CD4-positive, alpha-beta T cell treated with Interleukin-12 subunit alpha and Interleukin-12 subunit beta, for 1 hour (primary cell): ENCODE results near the gene AHRR.

ENCODE experiments used
- DNase-seq: peaks from one replicate; pipeline ENCODE4 v3.0.0-alpha.2; 2020

Gene AHRR

DNA sequence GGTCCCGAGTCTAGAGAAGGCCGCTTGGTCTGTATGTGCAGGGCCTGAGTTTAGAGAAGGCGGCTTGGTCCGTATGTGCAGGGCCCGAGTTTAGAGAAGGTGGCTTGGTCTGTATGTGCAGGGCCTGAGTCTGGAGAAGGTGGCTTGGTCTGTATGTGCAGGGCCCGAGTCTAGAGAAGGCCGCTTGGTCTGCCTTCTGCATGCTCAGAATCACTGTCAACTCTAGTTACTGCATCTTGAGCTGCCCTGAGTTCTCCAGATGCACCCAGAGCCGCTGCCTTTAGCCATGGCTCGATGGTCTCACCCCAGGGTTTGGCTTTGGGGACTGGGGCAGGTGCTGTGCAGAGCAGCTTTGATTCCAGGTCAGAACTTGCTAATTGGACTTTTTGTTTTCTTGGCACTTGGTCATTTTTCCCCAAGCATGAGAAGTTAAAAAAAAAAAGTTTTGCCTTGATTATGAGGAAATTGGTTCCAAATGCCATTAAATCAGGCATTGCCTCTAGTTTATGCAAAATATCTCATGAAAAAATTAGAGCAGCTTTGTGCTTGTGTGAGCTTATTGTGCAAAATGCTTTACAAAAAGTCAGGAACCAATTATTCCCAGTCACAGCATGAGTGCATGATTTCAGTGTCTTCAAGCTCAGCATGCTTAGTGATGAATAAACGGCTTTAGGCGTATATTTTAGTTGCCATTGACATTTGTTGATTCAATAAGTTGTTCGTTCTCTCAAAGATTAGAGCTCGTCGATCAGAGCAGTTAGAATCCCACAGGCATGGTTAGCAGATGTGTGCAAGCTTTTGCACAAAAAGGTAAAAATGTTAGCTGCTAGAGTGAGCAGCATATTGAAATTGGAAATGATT, 96.0 kb downstream of the AHRR start:
- DNase-seq, result no peak

DNA sequence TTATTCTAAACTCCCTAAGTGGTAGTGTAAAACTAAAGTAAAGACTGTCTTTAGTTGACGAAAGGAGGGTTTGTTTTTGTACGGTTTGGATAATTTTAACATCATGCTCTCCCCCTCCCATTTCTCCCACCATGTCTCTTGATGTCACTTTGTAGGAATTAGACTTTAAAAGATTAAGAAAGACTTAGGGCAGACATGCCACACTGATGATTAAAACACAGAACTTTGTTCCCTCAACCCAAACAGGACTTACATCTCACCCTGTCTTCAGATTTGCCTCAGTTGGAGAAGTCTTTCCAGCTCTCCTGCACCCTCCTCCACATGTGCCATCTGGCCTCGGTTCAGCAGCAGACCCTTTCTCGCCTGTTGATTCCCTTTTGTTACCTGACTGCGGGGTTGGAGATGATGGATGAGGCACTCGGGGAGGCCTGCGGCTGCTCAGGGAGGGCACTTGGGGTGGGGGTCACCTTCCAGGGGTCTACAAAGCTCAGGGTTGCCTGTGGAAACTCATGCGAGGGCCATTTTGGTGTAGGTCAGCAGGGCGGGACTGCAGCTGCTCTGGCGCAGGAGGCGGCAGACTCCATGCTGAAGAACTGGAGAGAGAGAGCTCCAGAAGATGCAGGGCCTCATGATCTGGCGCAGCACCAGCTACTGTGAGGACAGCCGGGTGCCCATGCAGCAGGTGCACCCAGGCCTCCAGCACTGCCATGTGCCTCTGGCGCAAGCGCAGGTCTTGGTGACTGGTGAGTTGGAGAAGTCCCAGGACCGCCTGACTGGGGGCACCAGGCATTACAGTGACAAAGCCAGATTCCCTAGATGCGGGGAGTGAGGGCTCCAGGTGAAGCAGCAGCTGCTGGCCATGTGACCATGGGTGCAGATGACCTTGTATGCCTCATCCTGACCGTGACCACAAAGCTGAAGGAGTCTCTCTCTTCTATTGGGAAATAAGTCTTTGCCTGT, 96.9 kb downstream of the AHRR start:
- DNase-seq, result no peak

DNA sequence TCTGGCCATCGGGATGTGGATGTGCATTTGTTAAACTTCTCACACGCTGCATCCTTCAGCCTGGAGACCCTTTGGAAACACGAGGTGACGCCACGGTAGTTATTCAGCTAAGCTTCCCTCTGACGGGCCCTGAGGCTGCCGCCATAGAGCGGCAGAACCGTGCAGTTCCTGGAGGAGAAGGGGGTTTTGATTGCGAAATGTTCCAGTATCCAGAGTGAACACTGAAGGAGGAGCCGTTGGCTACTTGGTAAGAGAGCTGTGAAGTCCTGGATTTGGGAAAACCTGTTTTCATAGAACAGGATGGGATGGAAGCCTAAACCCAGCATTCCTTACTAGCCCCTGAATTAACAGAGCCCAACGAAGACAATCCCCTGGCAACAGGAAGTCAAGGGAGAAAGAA, 98.5 kb downstream of the AHRR start:
- no peak for DNase-seq

DNA sequence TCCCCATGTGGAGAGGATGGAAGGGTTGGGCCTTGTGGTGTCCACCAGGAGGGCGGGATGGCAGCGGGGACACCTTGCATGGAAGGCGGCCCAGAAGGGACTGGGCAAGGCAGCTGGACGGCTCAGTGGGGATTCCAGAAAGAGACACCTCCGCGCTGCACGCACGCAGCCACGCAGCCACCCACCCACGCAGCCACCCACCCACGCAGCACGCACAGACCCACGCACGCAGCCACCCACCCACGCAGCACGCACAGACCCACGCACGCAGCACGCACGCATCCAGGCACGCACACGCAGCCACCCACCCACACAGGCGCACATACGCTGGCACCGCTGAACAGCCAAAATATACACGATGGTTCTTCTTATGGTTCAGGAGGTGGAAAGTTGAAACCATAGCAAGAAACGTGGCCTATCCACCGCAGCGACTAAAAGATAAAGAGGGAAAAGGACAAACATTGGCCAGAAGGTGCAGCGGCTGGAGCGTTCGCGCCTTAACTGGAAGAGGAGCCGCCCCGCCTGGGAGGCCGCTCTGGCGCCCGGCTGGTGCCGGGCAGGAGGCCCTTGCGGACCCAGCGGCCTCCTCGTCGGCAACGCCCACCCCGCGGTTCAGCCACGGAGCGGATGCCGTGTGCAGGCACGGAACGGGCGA, 99.2 kb downstream of the AHRR start:
- DNase-seq, result no peak

GRCh38 chr5:421287-421880, 99.9 kb downstream of the AHRR start:
- DNase-seq, result no peak

GRCh38 chr5:421901-422300, 100.4 kb downstream of the AHRR start:
- no peak for DNase-seq

DNA sequence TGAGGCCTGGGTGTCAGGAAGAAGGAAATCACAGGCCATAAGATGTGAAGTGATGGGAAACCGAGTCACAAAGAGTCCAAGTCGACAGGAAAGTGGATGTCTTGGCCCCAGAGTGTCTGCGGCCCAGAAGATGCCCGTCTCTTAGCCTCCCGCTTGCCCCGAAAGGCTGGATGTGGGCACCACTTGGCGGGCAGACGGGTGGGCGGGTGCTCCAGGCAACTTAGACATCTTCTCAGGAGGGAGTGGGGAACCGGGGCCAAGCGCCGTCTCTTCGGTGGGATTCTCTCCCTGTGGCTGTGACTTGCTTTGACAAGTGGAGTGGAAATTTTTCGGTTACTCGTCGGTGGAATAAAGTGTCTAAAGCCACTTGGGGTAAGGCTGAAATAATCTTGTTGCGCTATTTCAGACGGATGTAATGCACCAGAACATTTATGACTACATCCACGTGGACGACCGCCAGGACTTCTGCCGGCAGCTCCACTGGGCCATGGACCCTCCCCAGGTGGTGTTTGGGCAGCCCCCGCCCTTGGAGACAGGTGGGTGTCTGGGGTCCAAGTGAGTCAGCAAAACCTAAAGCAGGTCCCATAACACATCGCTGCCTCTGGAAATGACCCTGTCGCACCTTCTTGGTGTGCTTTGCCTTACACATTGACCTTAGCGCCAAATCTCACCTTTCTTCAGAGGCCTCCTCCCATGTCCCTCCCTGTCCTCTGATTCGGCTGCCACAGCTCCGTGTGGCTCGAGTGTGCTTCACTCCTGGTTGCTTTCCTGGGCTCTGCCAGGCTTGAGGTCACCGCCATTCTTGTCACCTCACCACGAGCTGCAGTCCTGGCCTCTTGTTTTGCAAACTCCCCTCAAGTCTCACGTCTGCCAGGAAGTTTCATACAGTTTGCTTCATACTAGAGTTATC, 101.1 kb downstream of the AHRR start:
- DNase-seq, result no peak

- DNase-seq, result no peak
Measured at GRCh38 chr5:423233-423565, 101.7 kb downstream of the AHRR start.

DNA sequence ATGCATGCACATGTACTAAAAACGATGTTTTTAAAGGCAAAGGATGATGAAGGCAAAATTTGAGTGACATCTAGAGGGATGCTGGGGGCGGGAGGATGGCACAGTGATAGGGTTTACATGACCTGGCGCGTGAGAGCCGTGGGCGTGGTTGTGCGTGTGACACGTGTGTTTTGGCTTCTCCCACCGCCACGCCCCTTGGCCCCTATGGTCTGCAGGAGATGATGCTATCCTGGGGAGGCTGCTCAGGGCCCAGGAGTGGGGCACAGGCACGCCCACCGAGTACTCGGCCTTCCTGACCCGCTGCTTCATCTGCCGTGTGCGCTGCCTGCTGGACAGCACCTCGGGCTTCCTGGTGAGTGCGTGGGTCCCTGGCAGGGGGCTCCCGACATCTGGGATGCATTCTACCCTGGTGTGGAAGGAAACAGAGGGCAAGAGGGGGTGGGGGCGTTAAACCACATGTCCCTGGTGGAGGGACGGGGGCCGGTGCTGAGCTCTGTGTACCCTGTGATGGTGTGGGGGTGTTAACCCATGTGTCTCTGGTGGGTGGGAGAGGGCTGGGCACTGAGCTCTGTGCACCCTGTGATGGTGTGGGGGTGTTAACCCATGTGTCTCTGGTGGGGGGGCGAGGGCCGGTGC, 102.2 kb downstream of the AHRR start:
- DNase-seq, result no peak

GRCh38 chr5:424301-425110, 103.0 kb downstream of the AHRR start:
- no peak for DNase-seq

DNA sequence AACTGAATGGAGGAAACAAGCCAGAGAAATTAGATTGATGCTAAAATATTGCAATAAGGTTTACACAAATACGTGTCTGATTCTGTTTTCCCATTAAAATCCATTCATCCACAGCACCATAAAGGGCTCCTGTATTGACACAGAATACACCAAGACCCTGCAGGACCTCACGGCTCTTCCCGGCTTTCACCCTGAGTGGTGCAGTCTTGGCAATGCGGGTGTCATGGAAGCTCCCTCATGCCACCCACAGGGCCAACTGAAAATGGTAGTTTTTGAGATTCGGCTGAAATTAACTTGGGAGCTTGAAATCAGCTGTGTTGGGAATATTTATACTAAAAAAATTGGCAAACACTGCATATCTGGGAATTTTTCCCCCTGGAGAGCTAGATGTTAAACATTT, 104.2 kb downstream of the AHRR start:
- DNase-seq, result no peak

DNA sequence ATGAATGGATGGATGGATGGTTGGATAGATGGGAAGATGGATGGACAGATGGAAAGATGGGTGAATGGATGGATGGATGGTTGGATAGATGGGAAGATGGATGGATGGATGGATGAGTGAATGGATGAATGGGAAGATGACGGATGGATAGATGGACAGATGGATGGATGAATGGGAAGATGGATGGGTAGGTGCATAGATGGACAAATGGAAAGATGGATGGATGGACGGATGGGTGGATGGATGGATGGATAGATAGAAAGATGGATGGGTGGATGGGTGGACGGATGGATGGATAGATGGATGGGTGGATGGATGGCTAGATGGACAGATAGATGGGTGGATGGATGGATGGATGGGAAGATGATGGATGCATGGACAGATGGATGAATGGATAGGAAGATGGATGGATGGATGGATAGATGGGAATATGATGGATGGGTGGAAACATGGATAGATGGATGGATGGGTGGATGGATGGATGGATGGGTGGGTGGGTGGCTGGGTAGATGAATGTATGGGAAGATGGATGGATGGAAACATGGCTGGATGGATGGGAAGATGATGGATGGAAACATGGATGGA, 105.0 kb downstream of the AHRR start:
- DNase-seq, result no peak

GRCh38 chr5:427415-428087, 106.0 kb downstream of the AHRR start:
- DNase-seq, result no peak

GRCh38 chr5:428219-428618, 106.7 kb downstream of the AHRR start:
- DNase-seq, result no peak

DNA sequence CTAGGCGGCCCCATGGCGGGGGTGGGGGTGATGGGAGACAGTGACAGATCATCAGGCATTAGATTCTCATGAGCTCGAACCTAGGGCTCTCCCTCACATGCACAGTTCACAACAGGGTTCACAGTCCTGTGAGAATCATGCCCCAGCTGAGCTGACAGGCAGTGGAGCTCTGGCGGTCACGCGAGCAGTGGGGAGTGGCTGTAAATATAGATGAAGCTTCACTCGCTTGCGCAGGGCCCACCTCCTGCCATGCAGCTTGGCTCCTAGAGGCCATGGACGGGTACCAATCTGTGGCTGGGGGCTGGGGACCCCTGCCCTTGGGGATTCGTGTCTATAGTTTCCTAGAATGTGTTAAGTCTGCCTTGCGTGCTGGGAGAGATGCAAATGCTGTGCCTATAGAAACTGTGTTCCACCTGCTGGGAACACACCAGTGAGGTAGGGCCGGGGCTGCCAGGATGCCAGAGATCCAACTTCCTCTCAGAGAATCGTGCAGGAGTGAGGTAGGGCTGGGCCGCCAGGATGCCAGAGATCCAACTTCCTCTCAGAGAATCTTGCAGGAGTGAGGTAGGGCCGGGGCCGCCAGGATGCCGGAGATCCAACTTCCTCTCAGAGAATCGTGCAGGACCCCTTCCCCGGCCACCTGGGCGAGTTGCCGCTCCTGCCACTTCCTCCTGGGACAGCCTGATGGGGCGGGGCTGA, 107.4 kb downstream of the AHRR start:
- no peak for DNase-seq

DNA sequence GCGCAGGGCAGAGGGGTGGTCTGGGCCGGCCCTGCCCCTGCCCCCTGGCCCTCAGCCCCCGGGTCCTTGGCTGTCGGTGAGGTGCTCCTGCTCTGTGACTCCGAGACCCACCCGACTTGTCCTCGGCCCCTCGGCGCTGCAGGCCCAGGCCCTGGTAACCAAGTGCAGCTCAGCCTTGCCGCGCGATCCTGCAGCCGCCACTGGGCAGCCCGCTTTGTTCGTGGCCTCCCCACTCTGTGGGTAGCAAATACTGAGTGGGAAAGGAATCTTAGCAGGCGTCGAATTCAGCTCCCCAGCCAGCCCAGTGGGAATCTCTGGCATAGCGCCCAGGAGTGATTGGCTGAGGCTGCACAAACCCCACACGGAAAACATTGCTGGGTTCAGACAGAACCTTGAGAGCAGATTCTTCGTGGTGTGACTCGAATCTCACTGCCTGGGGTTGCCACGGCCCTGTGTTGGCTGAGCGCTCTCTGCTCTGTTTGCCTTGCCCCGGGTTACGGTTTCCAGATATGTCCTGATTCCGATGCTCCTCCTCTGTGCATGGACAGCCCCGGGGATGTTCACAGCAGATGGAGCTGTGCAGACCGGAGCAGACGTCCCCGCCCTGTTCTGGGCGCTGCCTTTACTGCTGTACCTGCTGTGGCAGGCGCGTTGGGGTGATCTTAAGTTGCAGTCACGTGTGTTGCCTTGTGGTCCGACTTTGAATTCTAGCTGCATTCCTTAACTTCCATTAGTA, 108.1 kb downstream of the AHRR start:
- no peak for DNase-seq

DNA sequence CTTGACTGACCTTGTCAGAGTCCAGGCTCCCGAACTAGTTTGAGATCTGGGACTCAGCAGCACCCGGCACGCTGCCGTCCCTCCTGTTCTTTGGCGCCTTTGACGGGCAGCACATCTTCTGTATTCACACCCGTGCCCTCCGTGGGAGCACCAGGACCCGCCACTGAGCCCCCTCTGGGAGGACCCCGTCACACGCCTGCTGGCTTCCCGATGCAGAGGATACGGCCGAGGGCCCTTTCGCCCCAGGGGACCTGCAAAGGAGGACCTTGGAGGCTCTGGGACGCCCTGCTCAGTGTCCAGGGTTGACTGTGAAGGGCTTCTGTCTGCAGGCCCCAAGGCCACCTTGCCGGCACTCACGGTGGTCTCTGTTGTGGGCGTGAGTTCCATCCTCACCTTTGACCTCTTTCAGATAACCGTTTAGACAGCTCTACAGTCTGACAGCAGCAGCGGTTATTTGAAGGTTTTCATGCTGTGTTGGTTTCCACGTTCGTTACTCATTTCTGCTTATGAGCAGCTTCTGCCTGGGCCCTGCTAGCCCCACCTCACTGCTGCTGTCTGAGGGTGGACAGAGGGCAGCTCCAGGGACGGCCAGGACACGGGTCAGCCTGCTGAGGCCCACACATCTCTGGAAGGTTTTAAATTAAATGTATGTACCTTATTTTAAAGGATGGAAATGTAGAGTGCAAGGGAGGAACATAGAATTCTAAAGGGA, 108.9 kb downstream of the AHRR start:
- no peak for DNase-seq
